ENCODE data around the gene HABP4.
A peak's percentile ranks its signal among the peaks of the same experiment; 100 is the strongest.

HABP4 gene, protein sequence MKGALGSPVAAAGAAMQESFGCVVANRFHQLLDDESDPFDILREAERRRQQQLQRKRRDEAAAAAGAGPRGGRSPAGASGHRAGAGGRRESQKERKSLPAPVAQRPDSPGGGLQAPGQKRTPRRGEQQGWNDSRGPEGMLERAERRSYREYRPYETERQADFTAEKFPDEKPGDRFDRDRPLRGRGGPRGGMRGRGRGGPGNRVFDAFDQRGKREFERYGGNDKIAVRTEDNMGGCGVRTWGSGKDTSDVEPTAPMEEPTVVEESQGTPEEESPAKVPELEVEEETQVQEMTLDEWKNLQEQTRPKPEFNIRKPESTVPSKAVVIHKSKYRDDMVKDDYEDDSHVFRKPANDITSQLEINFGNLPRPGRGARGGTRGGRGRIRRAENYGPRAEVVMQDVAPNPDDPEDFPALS
- total RNA-seq, result 42.3 to 51.9 (median 46.4) reads per million in 4 donors

- peak; percentile 91 to 96 (median 94) for DNase-seq
These were observed at the start of gene HABP4 for GRCh38 chr9:96449845-96450612. TSS of gene HABP4 (plus strand) at chr9:96450169. CDS start at chr9:96450280, 111 bp downstream.

DNA sequence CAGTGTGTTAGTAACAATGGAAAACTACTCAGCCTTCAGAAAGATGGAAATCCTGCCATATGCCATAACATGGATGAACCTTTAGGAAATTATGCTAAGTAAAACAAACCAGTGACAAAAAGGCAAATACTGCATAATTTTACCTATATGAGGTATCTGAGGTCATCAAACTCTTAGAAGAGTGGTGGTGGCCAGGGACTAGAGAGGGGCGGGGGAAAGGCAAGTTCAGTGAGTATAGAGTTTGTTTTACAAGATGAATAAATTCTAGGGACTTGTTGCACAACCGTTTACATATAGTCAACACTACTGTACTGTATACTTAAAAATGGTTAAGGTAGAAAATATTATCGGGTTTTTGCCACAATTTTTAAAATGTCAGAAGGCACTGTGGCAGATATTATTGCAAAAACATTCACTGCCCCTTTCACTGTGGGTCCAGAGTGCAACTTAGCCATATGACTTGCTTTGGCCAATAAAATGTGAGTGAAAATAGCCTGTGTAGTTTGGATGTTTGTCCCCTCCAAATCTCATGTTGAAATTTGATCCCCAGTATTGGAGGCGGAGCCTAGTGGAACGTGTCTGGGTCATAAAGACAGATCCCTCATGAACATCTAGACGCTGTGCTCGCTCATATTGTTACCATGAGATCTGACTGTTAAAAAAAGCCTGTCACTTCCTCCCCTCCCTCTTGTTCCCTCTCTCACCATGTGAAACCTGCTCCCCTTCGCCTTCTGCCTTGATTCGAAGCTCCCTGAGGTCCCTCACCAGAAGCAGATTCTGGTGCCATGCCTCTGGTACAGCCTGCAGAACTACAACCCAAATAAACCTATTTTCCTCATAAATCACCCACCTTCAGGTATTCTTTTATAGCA, 41.3 kb upstream of the HABP4 start:
- peak in 1 of 5 donors; percentile 21 for DNase-seq

- DNase-seq, result no peak
These were observed 38.7 kb upstream of the HABP4 start for GRCh38 chr9:96411129-96411838.

- no peak for DNase-seq
These were observed 37.6 kb upstream of the HABP4 start for GRCh38 chr9:96412174-96412913.

- no peak for DNase-seq
These were observed 36.4 kb upstream of the HABP4 start for GRCh38 chr9:96413302-96414221.

- DNase-seq, result peak; percentile 84 to 90 (median 89)
These were observed 32.9 kb upstream of the HABP4 start for GRCh38 chr9:96417051-96417586.

GRCh38 chr9:96417661-96418082, 32.3 kb upstream of the HABP4 start:
- peak in 3 of 5 donors; percentile 13 to 41 (median 39) for DNase-seq

DNA sequence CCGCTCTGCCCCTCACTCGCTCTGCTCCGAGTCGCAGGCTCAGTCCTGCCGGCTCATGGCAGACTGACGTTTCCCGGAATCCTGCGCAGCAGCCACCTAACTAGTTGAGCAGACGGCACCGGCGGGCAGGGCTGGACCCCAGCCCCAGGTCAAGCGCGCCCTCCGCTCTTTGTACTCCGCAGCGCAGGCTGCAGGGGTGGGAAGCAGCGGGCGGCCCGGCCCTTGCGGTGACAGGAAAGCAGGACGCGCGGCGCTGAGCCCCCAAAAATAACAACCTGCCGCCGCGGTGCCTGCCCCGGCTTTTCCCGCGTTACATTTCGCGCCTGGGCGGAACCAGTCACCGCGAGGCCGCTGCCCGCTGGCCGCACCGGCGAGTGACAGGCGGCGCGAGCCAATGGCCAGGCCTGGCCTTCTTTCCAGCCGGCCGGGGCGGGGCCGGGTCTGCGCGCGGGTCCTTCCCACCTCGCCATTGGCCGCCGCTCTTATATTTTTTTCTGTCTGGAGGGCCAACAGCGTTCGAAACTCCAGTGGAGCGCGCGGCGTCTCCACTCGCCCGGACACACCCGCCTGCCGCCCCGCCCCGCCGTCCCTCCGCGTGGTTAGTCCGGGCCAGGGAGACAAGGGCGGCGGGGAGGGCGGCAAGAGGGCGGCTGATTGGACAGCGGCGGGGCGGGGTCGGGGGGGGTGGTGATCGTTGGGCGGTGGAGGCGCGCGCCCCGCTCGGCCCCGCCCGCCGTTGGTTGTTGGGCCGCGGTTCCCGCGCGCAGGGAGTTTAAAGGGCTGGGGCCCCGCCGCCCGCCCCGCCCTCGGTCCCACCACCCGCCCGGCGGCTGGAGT, 31.7 kb upstream of the HABP4 start, which contains the start of gene ZNF367:
Gene ZNF367, minus strand, starts transcription at position 288 of the 837 bp plus-strand sequence. CDS start 338 bp downstream, outside the sequence.
- peak; percentile 84 to 99 (median 89) for DNase-seq

DNA sequence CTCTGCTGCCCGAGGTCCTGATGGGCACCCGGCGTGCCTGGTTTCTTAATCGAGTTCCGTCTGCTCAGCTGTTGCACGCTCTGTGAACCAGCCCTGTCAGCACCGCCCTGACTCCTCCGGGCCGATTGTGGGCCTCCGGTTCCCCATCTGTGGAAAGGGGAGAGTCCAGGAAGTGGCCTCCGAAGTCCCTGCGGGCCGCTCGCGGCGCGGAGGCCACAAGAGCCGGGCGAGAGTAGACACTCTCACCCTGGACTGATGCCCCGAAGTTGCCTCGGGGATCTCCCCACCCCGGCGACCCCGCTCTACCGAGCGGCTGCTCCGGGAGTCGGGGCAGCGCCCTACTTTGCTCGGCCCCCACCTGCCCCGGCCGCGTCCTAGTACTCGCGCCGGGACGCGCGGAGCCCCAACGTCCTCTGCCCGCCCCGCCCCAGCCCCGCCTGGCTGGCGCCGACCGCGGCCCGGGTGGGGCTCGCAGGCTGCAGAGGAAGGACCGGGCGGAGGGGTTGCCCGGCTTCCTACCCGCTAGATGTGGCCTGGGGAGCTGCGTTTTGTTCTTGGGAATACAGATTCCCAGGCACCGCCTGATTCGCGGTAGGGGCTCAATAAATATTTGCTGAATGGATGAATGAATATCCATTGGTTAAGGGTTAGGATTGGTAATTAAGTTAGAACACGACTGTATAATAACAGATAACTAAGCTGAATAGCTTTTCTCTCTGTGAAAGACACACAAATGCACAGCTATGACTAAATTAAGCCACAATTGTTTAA, 30.9 kb upstream of the HABP4 start:
- DNase-seq, result peak; percentile 29 to 86 (median 39)

GRCh38 chr9:96419691-96419969, 30.3 kb upstream of the HABP4 start:
- no peak for DNase-seq

- DNase-seq, result peak in 1 of 5 donors; percentile 69
These were observed 29.3 kb upstream of the HABP4 start for GRCh38 chr9:96420468-96421219.

GRCh38 chr9:96423322-96423984, 26.5 kb upstream of the HABP4 start:
- no peak for DNase-seq

DNA sequence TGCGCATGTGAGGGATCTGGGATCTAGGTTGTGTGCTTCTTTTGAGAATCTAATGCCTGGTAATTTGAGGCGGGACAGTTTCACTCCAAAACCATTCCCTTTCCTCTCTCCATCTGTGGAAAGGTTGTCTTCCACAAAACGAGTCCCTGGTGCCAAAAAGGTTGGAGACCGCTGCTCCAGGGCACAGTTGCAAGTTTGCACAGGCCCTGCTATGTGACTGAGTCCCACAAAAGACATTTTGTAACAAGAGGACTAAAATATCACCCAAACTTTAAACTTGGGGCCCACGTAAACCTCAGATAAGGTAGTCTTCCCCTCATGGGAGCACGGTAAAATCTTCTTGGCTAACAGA, 26.0 kb upstream of the HABP4 start:
- no peak for DNase-seq

DNA sequence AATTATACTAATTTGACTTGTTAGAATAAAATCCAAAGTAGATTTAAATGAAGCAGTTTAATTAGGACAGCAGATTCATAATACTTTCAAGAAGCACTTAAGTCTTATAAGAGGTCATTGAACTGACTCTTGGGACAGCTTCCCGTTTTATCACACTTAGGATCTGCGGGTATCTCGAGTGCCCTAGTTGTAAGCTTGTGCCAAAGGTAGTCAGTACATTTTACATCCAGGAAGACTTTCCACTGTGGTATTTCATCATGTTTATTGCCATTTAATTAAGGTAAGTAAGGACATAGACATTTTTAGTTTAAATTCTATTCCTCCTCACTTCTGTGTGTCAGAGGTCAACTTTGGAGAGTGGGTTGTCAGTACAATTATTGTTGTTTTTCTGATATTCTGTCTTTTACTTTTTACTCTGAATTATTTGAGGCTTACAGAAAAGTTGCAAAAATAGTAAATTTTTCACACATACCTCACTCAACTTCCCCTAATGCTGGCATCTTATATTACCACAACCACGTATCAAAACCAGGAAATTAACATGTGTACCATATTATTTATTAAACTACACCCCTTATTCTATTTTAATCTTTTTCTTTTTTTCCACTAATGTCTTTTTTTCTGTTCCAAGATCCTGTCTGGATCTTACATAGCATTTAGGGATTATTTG, 24.3 kb upstream of the HABP4 start:
- no peak for DNase-seq

GRCh38 chr9:96429732-96430131, 20.2 kb upstream of the HABP4 start:
- no peak for DNase-seq

GRCh38 chr9:96430377-96430776, 19.6 kb upstream of the HABP4 start:
- DNase-seq, result no peak
